Stimulated activated CD8-positive, alpha-beta memory T cell treated with anti-CD3 and anti-CD28 coated beads, Interleukin-12 subunit alpha, Interleukin-12 subunit beta, amount 100 ng/mL, for 1 hour (primary cell): ENCODE results near the gene ATP2A3.

ENCODE experiments used
- DNase-seq: peaks from one replicate; pipeline ENCODE4 v3.0.0-alpha.2; 2020; ENCODE audit warnings: low read depth

The ATP2A3 gene

DNA sequence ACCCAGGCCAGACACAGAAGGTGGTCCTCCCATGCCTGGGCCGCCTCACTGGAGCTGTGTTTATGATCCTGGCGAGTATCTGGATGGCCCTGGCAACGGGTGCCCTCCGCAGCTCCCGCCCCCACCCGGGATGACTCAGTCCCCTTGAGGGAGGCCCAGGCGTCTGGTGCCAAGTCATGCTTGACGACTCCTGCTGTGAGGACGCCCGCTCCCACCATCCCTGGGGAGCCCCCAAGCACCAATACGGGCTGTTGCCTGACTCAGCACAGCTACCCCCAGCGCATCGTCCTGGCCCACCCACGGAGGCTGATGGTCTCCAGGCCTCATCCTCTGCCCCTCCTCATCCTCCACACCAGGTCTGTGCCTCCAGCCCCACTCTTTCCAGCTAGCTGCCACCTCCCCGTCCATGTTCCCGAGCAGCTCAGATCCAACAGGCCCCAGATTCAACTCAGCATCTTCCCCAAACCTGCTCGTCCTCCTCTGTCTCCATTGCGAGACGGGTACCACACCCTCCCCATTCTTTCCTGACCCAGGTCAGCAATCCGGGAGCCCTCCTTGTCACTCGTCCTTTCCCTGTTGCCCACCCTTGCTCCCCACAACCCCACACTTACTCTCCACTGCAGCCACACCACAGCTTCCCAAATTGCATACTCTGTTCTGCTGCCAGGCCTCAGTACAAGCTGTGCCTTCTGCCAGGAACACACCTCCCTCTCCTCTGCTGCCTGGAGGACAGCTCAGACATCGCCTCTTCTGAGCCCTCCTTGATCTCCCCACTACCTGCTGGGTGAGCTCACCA lies 74.0 kb downstream of the ATP2A3 start:
- no peak for DNase-seq

DNA sequence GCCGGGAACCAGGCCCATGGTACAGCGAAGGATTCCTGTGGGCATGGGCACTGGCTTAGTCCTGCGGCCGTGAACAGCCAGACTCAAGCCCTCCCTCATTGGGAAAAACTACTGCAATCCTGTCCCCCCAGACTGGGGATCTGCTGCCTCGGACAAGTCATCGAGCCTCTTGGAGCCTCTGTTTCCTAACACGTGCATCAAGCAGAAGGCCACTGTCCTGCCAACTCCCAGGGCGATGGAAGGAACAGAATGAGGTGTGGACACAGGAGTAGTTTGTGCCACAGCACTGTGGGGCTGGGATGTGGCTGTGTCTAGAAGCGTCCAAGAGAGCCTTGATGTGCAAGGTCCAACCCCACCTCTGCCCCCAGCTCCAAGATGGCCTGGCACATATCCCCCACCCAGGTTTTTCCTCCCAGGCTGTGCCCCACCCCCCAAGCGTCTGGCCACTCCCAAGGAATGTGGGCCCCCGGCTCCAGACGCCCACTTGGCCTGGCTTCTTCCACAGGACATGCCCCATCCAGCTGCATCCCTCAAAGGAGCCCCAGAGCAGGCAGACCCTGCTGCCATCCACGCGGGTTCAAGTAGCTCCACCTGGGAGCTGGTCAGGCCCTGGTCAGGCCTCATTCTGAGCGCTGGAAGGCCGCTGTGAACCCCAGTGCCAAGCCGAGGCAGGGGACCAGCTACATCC lies 74.8 kb downstream of the ATP2A3 start:
- no peak for DNase-seq

DNA sequence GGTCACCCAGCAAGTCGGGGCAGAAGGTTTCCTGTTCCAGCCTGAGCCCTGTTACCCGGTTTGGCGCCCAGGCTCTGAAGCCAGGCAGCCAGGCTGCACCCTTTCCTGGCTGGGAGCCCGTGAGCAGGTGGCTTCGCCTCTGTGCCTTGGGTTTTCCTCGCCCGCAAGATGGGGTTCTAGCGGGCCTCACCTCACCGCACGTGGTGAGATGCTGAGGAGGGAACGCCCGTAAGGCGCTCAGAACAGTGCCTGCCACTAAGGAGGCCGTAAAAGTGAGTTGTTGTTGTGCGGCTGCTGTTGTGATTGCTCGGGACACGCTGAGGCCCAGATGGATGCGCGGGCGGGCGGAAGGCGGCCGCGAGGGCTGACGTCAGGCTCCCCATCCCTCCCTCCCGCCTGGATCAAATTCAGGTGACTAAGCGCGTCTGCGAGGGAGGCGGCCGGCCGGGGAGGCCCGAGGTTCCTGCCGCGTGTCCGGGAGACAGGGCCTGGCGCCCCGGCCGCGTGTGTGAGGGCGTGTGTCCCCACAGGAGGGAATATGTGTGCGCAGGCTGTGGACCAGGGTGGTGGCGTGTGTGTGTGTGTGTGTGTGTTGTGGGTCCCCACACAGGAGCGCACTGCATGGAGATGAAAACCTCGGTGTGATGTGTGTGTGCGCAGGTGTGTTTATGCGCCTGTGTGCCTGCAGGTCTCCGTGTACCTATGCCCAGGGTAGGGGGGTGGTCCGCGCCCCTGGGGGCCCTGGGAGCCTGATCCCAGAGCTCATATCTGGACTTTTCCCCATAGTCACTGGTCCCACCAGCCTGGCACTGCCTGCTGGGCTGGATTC lies 75.7 kb downstream of the ATP2A3 start:
- DNase-seq: no peak

- DNase-seq: no peak
Observed at GRCh38 chr17:3887804-3888203, 76.4 kb downstream of the ATP2A3 start.

DNA sequence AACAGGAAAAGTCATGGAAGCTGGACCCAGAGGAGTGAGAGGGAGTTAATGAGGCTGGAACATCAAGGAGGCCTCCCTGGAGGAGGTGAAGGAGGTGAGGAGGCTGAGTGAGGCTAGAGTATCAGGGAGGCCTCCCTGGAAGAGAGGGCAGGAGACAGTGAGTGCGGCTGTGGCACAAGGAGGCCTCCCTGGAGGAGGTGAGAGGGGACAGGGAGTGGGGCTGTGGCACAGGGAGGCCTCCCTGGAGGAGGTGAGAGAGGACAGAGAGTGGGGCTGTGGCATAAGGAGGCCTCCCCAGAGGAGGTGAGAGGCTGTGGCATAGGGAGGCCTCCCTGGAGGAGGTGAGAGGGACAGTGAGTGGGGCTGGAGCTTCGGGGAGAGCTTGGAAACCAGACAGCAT lies 76.8 kb downstream of the ATP2A3 start:
- DNase-seq: no peak

- no peak for DNase-seq
Observed at GRCh38 chr17:3886776-3887175, 77.5 kb downstream of the ATP2A3 start.

DNA sequence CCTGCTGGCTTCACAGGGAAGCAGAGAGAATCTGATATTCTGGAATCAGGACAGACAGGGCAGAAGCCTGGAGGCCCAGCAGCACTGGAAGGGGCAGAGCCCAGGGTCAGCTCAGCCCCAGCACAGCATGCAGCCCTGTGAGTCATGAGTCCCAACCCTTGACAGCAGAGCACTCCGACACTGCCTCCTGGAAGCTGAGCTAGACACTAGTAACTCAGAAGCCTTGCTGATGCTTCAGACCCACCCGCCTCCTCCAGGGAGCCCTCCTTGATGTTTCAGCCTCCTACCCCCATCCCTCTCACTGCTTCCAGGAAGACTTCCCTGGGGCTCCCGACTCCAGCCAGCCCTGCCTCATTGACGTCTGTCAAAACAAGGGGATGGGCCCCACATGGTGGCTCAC lies 78.3 kb downstream of the ATP2A3 start:
- no peak for DNase-seq

- DNase-seq: no peak
Observed at GRCh38 chr17:3885271-3885670, 79.0 kb downstream of the ATP2A3 start.

- DNase-seq: no peak
Observed at GRCh38 chr17:3884188-3884587, 80.0 kb downstream of the ATP2A3 start.

DNA sequence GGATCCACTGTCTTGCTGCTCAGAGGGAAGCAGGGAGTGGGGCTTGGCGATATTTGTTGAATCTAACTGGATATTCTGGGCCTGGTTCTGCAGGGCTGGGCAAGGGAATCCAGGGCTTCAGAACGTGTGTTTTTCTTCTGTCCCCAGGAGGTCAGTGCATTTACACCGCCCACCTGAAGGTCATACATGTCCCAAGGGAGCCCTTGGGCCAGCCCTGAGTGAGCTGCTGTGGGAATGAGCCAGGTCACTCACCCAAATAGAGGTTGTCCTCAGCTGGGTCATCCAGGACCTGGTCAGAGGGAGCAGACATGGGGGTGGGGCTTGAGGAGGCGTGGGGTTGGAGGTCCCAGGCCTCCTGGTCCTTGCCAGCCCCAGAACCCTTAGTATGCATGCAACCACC lies 82.0 kb downstream of the ATP2A3 start:
- DNase-seq: no peak

GRCh38 chr17:3880983-3881382 lies 83.3 kb downstream of the ATP2A3 start:
- DNase-seq: no peak

- no peak for DNase-seq
Observed at GRCh38 chr17:3879591-3880417, 84.4 kb downstream of the ATP2A3 start.

GRCh38 chr17:3879186-3879585 lies 85.1 kb downstream of the ATP2A3 start:
- DNase-seq: no peak

GRCh38 chr17:3877220-3877619 lies 87.0 kb downstream of the ATP2A3 start:
- no peak for DNase-seq

DNA sequence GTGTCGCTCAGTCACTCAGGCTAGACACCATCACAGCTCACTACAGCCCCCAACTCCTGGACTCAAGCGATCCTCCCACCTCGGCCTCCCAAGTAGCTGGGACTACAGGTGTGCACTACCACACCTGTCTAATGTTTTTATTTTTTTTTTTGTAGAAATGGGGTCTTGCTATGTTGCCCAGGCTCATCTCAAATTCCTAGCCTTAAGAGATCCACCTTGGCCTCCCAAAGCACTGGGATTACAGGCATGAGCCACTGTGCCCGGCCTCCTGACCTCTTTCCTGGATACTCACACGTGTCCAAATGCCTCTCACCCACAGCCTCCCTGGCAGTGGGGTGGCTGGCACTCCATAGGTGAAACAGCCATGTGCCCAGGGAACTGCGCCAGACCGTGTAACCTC lies 88.9 kb downstream of the ATP2A3 start:
- DNase-seq: no peak
